Measurements from ENCODE around the gene PGAP6. TPM values are rescaled to one million over a fixed set of nuclear protein-coding genes. Genes with fewer than 3 reads are reported as not detected.

PGAP6 gene
- total and polyA plus RNA-seq, 2 of the 13 experiments (the other 11 are each of a cell fraction or from before 2014, with no cell fraction given): 52.7 to 136 TPM

- TF ChIP-seq SP2 (CRISPR knock-in tag; IDR thresholded peaks at IDR 0.05): no peak
- 0 out of 2 replicates have a peak, but pooled peaks have one; percentile 51 for TF ChIP-seq ZNF101 (CRISPR knock-in tag; IDR thresholded peaks at IDR 0.05; ENCODE audit: borderline replicate concordance, low read depth)
- peak; percentile 71; the same call in 1 of the 2 replicates for TF ChIP-seq CREM (IDR thresholded peaks at IDR 0.05)
- no peak for TF ChIP-seq CREM (CRISPR knock-in tag; IDR thresholded peaks at IDR 0.05)
- peak; percentile 72 for TF ChIP-seq BORCS8-MEF2B (CRISPR knock-in tag; IDR thresholded peaks at IDR 0.05)
- TF ChIP-seq, protein P1, sequence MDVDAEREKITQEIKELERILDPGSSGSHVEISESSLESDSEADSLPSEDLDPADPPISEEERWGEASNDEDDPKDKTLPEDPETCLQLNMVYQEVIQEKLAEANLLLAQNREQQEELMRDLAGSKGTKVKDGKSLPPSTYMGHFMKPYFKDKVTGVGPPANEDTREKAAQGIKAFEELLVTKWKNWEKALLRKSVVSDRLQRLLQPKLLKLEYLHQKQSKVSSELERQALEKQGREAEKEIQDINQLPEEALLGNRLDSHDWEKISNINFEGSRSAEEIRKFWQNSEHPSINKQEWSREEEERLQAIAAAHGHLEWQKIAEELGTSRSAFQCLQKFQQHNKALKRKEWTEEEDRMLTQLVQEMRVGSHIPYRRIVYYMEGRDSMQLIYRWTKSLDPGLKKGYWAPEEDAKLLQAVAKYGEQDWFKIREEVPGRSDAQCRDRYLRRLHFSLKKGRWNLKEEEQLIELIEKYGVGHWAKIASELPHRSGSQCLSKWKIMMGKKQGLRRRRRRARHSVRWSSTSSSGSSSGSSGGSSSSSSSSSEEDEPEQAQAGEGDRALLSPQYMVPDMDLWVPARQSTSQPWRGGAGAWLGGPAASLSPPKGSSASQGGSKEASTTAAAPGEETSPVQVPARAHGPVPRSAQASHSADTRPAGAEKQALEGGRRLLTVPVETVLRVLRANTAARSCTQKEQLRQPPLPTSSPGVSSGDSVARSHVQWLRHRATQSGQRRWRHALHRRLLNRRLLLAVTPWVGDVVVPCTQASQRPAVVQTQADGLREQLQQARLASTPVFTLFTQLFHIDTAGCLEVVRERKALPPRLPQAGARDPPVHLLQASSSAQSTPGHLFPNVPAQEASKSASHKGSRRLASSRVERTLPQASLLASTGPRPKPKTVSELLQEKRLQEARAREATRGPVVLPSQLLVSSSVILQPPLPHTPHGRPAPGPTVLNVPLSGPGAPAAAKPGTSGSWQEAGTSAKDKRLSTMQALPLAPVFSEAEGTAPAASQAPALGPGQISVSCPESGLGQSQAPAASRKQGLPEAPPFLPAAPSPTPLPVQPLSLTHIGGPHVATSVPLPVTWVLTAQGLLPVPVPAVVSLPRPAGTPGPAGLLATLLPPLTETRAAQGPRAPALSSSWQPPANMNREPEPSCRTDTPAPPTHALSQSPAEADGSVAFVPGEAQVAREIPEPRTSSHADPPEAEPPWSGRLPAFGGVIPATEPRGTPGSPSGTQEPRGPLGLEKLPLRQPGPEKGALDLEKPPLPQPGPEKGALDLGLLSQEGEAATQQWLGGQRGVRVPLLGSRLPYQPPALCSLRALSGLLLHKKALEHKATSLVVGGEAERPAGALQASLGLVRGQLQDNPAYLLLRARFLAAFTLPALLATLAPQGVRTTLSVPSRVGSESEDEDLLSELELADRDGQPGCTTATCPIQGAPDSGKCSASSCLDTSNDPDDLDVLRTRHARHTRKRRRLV (CRISPR knock-in tag; IDR thresholded peaks at IDR 0.05): no peak
- TF ChIP-seq, protein P2, sequence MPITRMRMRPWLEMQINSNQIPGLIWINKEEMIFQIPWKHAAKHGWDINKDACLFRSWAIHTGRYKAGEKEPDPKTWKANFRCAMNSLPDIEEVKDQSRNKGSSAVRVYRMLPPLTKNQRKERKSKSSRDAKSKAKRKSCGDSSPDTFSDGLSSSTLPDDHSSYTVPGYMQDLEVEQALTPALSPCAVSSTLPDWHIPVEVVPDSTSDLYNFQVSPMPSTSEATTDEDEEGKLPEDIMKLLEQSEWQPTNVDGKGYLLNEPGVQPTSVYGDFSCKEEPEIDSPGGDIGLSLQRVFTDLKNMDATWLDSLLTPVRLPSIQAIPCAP (CRISPR knock-in tag; IDR thresholded peaks at IDR 0.05; ENCODE audit: low read depth): no peak
- TF ChIP-seq TERF1 (CRISPR knock-in tag; IDR thresholded peaks at IDR 0.05): no peak
- TF ChIP-seq RXRB (CRISPR knock-in tag; IDR thresholded peaks at IDR 0.05; ENCODE audit: borderline replicate concordance): peak; percentile 95
- peak; percentile 31; the same call in 1 of the 2 replicates for TF ChIP-seq USF2 (IDR thresholded peaks at IDR 0.05; ENCODE audit: low read depth, low read length)
- peak; percentile 60; the same call in 1 of the 2 replicates for TF ChIP-seq USF2 (CRISPR knock-in tag; IDR thresholded peaks at IDR 0.05; ENCODE audit: borderline replicate concordance)
- TF ChIP-seq, protein P3, sequence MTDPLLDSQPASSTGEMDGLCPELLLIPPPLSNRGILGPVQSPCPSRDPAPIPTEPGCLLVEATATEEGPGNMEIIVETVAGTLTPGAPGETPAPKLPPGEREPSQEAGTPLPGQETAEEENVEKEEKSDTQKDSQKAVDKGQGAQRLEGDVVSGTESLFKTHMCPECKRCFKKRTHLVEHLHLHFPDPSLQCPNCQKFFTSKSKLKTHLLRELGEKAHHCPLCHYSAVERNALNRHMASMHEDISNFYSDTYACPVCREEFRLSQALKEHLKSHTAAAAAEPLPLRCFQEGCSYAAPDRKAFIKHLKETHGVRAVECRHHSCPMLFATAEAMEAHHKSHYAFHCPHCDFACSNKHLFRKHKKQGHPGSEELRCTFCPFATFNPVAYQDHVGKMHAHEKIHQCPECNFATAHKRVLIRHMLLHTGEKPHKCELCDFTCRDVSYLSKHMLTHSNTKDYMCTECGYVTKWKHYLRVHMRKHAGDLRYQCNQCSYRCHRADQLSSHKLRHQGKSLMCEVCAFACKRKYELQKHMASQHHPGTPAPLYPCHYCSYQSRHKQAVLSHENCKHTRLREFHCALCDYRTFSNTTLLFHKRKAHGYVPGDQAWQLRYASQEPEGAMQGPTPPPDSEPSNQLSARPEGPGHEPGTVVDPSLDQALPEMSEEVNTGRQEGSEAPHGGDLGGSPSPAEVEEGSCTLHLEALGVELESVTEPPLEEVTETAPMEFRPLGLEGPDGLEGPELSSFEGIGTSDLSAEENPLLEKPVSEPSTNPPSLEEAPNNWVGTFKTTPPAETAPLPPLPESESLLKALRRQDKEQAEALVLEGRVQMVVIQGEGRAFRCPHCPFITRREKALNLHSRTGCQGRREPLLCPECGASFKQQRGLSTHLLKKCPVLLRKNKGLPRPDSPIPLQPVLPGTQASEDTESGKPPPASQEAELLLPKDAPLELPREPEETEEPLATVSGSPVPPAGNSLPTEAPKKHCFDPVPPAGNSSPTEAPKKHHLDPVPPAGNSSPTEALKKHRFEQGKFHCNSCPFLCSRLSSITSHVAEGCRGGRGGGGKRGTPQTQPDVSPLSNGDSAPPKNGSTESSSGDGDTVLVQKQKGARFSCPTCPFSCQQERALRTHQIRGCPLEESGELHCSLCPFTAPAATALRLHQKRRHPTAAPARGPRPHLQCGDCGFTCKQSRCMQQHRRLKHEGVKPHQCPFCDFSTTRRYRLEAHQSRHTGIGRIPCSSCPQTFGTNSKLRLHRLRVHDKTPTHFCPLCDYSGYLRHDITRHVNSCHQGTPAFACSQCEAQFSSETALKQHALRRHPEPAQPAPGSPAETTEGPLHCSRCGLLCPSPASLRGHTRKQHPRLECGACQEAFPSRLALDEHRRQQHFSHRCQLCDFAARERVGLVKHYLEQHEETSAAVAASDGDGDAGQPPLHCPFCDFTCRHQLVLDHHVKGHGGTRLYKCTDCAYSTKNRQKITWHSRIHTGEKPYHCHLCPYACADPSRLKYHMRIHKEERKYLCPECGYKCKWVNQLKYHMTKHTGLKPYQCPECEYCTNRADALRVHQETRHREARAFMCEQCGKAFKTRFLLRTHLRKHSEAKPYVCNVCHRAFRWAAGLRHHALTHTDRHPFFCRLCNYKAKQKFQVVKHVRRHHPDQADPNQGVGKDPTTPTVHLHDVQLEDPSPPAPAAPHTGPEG (CRISPR knock-in tag; IDR thresholded peaks at IDR 0.05): no peak; the same call in 1 of the 2 replicates
Observed at GRCh38 chr16:405548-406506, 24.0 kb upstream of the PGAP6 start (continued).
